K562 (cell line): ENCODE measurements around the gene PRKCB. TPM values are rescaled to one million over a fixed set of nuclear protein-coding genes. Genes with fewer than 3 reads are reported as not detected.

ENCODE experiments used
- GATA2 ChIP-seq: sonication (generic); formaldehyde crosslinking; IDR thresholded peaks from 2 replicates; pipeline ENCODE4 v1.4.0; 2020; ENCODE audit warnings: mild to moderate bottlenecking, missing genetic modification reagents
- GTF2F1 ChIP-seq: IDR thresholded peaks from 2 replicates; pipeline ENCODE4 v1.6.1; 2011; ENCODE audit warnings: low read depth, low read length, improper control_type of control experiment
- KLF13 ChIP-seq: fragments of 450-650 bp; IDR thresholded peaks from 2 replicates; pipeline ENCODE4 v1.6.1; 2016; ENCODE audit warnings: missing genetic modification characterization, low read depth, mild to moderate bottlenecking, missing compliant biosample characterization, moderate library complexity, borderline replicate concordance
- MCM3 ChIP-seq: fragments of 450-650 bp; IDR thresholded peaks from 2 replicates; pipeline ENCODE4 v1.6.1; 2016
- MTA1 ChIP-seq: fragments of 450-650 bp; IDR thresholded peaks from 2 replicates; pipeline ENCODE4 v1.6.1; 2017; ENCODE audit warnings: borderline replicate concordance
- NCOR1 ChIP-seq: fragments of 450-650 bp; IDR thresholded peaks from 2 replicates; pipeline ENCODE4 v1.6.1; 2016; ENCODE audit warnings: mild to moderate bottlenecking, moderate library complexity
- NR1H2 ChIP-seq: sonication (generic); formaldehyde crosslinking; IDR thresholded peaks from 2 replicates; pipeline ENCODE4 v1.4.0; 2020; ENCODE audit warnings: mild to moderate bottlenecking, missing genetic modification reagents
- RERE ChIP-seq: sonication (generic); formaldehyde crosslinking; IDR thresholded peaks from 2 replicates; pipeline ENCODE4 v1.8.0; 2023; ENCODE audit warnings: missing genetic modification reagents, mild to moderate bottlenecking, borderline replicate concordance
- SAFB ChIP-seq: fragments of 200-400 bp; formaldehyde crosslinking; IDR thresholded peaks from 2 replicates; pipeline ENCODE4 v1.6.1; 2017; ENCODE audit warnings: low read depth, low read length, borderline replicate concordance
- SIN3A ChIP-seq, 2 experiments: fragments of 150-350 bp in 1 of 2; IDR thresholded peaks; 2 replicates each; pipeline ENCODE4 v1.6.1; 2011 to 2016; ENCODE audit warnings: borderline replicate concordance in 2 of 2, low read depth in 2 of 2, low read length in 2 of 2, mild to moderate bottlenecking in 2 of 2, moderate library complexity in 2 of 2; ENCODE audit not compliant: control insufficient read depth in 1 of 2
- SRSF3 ChIP-seq: fragments of 200-400 bp; formaldehyde crosslinking; IDR thresholded peaks from 2 replicates; pipeline ENCODE4 v1.6.1; 2016; ENCODE audit warnings: mild to moderate bottlenecking, low read length, moderate library complexity; ENCODE audit not compliant: insufficient read depth
- SRSF9 ChIP-seq: fragments of 200-400 bp; formaldehyde crosslinking; IDR thresholded peaks from 2 replicates; pipeline ENCODE4 v1.6.1; 2017; ENCODE audit warnings: low read depth, low read length, borderline replicate concordance
- ZBTB7A ChIP-seq: IDR thresholded peaks from 2 replicates; pipeline ENCODE4 v1.6.1; 2011; ENCODE audit warnings: low read depth, mild to moderate bottlenecking, low read length, moderate library complexity, borderline replicate concordance; ENCODE audit not compliant: control insufficient read depth
- ZNF318 ChIP-seq, 2 experiments: fragments of 450-650 bp; IDR thresholded peaks; 2 replicates each; pipeline ENCODE4 v1.6.1; 2016; ENCODE audit warnings: mild to moderate bottlenecking in 2 of 2, borderline replicate concordance in 1 of 2, low read depth in 1 of 2, moderate library complexity in 1 of 2
- polyA plus RNA-seq, 8 experiments: library from polyadenylated mRNA; depleted of rRNA in 4 of 8; stranded (reverse) in 5 of 8; unstranded in 3 of 8; fragments of >200 nt; fragmentation: Nextera tagmentation in 2 of 8; fragmentation: Illumina TruSeq in 1 of 8; extraction: Ambion mirVana in 2 of 8; extraction: Trizol in 1 of 8; gene quantifications; 2 replicates each; pipeline versions ENCODE4 v1.2.1 to v1.2.3, GENCODE V29; 2011 to 2014; ENCODE audit warnings: inconsistent platforms in 1 of 8, missing spikeins in 1 of 8
- total RNA-seq, 7 experiments: library from RNA; depleted of rRNA in 6 of 7; stranded (reverse); fragments of >200 nt in 6 of 7; fragmentation: Illumina TruSeq in 2 of 7; extraction: Trizol in 2 of 7; gene quantifications; 2 replicates each; pipeline versions ENCODE4 v1.2.1 to v1.2.3, GENCODE V29; 2011 to 2021; ENCODE audit warnings: low replicate concordance in 1 of 7

The PRKCB gene
- total and polyA plus RNA-seq, 9 of the 15 experiments (the other 6 are each of a cell fraction or from before 2014, with no cell fraction given), result 49.9 to 276 (median 148) TPM

GRCh38 chr16:23879735-23880373, 44.1 kb downstream of the PRKCB start (continued):
- TF ChIP-seq ZNF318 (IDR thresholded peaks at IDR 0.05; ENCODE audit: borderline replicate concordance in 1 of 2, low read depth in 1 of 2), result no peak
- TF ChIP-seq RERE, result no peak
- TF ChIP-seq KLF13 (tag), result no peak
- no peak for TF ChIP-seq NR1H2 (CRISPR knock-in tag)
- no peak for TF ChIP-seq MCM3
- no peak for TF ChIP-seq NCOR1
- no peak for TF ChIP-seq MTA1
- TF ChIP-seq SAFB, result no peak
- no peak for TF ChIP-seq SIN3A (IDR thresholded peaks at IDR 0.05; ENCODE audit: borderline replicate concordance in 2 of 2, control insufficient read depth in 1 of 2, low read depth in 2 of 2, low read length in 2 of 2)
- no peak for TF ChIP-seq SRSF3
- no peak for TF ChIP-seq SRSF9
- TF ChIP-seq GATA2 (CRISPR knock-in tag), result no peak
- no peak for TF ChIP-seq ZBTB7A
- TF ChIP-seq GTF2F1, result no peak
